GM12801 (cell line): ENCODE measurements around the gene CYTH1.

Experiments used
- CTCF ChIP-seq: IDR thresholded peaks from one replicate; pipeline ENCODE4 v1.5.1; 2011; ENCODE audit warnings: control low read depth; ENCODE audit not compliant: insufficient read length; ENCODE audit errors: extremely low read depth

CYTH1 gene

GRCh38 chr17:78659546-78659945 lies 122.5 kb downstream of the CYTH1 start:
- TF ChIP-seq CTCF, result no peak

GRCh38 chr17:78658281-78658785 lies 123.7 kb downstream of the CYTH1 start:
- no peak for TF ChIP-seq CTCF

- TF ChIP-seq CTCF, result no peak
Observed at GRCh38 chr17:78655251-78655940, 126.7 kb downstream of the CYTH1 start.

DNA sequence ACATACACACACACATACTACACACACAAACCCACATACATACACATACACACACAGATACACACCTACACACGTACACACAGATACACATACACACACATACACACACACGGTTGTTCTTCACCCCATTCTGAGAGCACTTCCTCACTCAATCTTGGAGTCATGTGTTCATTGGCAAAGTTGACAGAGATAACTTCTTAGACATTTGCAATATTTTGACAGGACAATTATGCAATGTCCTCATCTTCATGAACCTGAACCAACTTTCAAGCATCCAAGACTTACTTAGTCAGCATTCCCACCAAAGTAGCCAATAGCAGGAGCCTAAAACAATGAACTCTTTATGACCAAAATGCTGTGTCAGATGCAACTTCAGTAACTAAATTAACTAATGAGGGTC lies 127.7 kb downstream of the CYTH1 start:
- TF ChIP-seq CTCF, result no peak

DNA sequence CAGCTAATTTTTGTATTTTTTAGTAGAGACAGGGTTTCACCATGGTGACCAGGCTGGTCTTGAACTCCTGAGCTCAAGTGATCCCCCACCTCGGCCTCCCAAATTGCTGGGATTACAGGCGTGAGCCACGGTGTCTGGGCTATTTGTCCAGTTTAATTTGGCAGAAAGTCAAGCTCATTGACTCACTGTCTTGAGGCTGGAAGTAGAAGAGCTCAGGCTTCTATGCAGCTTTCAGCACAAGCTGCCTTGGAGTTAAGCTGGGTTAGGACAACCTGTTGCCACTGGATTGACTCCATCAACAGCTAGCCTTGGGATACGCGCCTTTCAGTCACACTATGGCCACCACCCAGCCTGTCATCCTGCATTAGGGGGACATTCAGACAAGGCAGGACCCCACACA lies 128.7 kb downstream of the CYTH1 start:
- no peak for TF ChIP-seq CTCF

DNA sequence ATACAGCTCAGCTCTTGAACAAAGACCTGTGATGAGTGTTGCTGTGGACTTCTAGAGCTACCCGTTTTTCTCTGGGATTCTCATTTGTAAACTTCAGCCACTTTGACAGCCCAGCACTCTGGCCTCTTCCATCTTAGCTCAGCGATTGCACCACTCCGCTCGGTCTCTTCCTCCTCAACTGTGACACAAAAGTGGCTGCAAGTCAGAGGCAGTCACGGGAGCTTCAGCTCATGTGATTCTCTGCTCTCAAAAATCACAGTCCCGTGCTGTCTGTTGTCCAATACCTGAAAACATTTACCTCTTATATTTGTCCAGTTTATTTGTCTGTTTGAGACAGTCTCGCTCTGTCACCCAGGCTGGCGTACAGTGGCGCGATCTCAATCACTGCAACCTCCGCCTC lies 129.2 kb downstream of the CYTH1 start:
- TF ChIP-seq CTCF, result no peak

GRCh38 chr17:78652024-78652423 lies 130.0 kb downstream of the CYTH1 start:
- TF ChIP-seq CTCF, result no peak

DNA sequence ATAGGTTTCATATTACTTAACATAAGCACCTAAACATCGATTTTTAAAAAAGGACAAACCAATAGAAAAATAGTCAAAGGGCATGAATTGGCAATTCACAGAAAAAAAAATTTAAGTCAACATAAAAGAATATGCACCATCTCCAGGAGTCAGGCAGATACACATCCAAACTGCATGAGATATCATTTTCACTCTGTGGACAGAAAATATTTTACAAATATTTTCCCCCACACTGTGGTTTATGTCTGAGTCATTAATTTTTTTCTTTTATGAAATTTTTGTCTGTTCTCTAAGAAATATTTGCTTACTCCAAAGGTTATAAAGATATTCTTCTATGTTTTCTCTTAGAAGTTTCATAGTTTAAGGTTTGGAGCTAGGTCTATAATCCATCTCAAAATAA lies 130.5 kb downstream of the CYTH1 start:
- no peak for TF ChIP-seq CTCF
